ENCODE data around the gene MCM8. TPM values are rescaled to one million over a fixed set of nuclear protein-coding genes. Genes with fewer than 3 reads are reported as not detected.

The MCM8 gene
- polyA plus RNA-seq, 1 donor (not counting 4 experiments of a cell fraction or from before 2014, with no cell fraction given) = 7.0 TPM

GRCh38 chr20:5908981-5909380, 41.5 kb upstream of the MCM8 start:
- Histone ChIP-seq H3K9me1 (ENCODE audit: control insufficient read depth, extremely low read depth, insufficient read depth, low read length) (no peaks in the 10 kb centered on the region), H3K4me1 (ENCODE audit: control insufficient read depth, extremely low read depth, insufficient read depth, low read length) (peaks cover 4% of the 10 kb centered on the region), H3K4me3 (ENCODE audit: control insufficient read depth in 2 of 3, extremely low read depth in 1 of 3, insufficient read depth in 2 of 3, low read depth in 1 of 3, low read length in 3 of 3) (no peak overlapping the region), H4K20me1 (ENCODE audit: control insufficient read depth, extremely low read depth, insufficient read depth, low read length) (no peaks in the 10 kb centered on the region), H3K79me2 (ENCODE audit: control insufficient read depth, insufficient read depth, low read length) (no peaks in the 10 kb centered on the region), H3K9ac (ENCODE audit: control insufficient read depth, extremely low read depth, insufficient read depth, low read length) (no peak overlapping the region), H3K27ac (ENCODE audit: control insufficient read depth, insufficient read depth, low read length) (no peak overlapping the region), H3K9me3 (ENCODE audit: control insufficient read depth, low read depth, low read length) (no peaks in the 10 kb centered on the region), H3K4me2 (ENCODE audit: control insufficient read depth, extremely low read depth, insufficient read depth, low read depth, low read length) (no peak overlapping the region), H2AFZ (ENCODE audit: control insufficient read depth, low read length) (no peak overlapping the region), H3K27me3 (ENCODE audit: control insufficient read depth, extremely low read depth, insufficient read depth, low read length) (peaks cover 7% of the 10 kb centered on the region), H3K36me3 (ENCODE audit: control insufficient read depth in 2 of 2, extremely low read depth in 1 of 2, insufficient read depth in 2 of 2, low read length in 2 of 2) (no peaks in the 10 kb centered on the region)
- DNase-seq (ENCODE audit: low read depth, low spot score) (no peak), FAIRE-seq (no peak)
- no peak for TF ChIP-seq EZH2 (IDR thresholded peaks at IDR 0.05; ENCODE audit: low read length)
- no peak for TF ChIP-seq CTCF (optimal IDR thresholded peaks at IDR 0.05 in 1 of 3, IDR thresholded peaks at IDR 0.05 in 1 of 3, conservative IDR thresholded peaks at IDR 0.05 in 1 of 3; ENCODE audit: extremely low read depth in 1 of 3, insufficient read depth in 2 of 3, low read length in 3 of 3)
- dilution Hi-C loops (cut with MboI; ENCODE audit: extremely low pct_ligation_motif_present, low sequenced_read_pairs) = no loop called here

GRCh38 chr20:5910186-5910585, 40.3 kb upstream of the MCM8 start:
- Histone ChIP-seq H3K36me3 (ENCODE audit: control insufficient read depth in 2 of 2, extremely low read depth in 1 of 2, insufficient read depth in 2 of 2, low read length in 2 of 2) (no peaks in the 10 kb centered on the region), H3K4me1 (ENCODE audit: control insufficient read depth, extremely low read depth, insufficient read depth, low read length) (peaks cover 4% of the 10 kb centered on the region), H3K79me2 (ENCODE audit: control insufficient read depth, insufficient read depth, low read length) (no peaks in the 10 kb centered on the region), H3K27me3 (ENCODE audit: control insufficient read depth, extremely low read depth, insufficient read depth, low read length) (peaks cover 7% of the 10 kb centered on the region), H3K27ac (ENCODE audit: control insufficient read depth, insufficient read depth, low read length) (no peak overlapping the region), H3K9me3 (ENCODE audit: control insufficient read depth, low read depth, low read length) (no peaks in the 10 kb centered on the region), H3K4me2 (ENCODE audit: control insufficient read depth, extremely low read depth, insufficient read depth, low read depth, low read length) (no peak overlapping the region), H3K9me1 (ENCODE audit: control insufficient read depth, extremely low read depth, insufficient read depth, low read length) (no peaks in the 10 kb centered on the region), H4K20me1 (ENCODE audit: control insufficient read depth, extremely low read depth, insufficient read depth, low read length) (no peaks in the 10 kb centered on the region), H2AFZ (ENCODE audit: control insufficient read depth, low read length) (no peak overlapping the region), H3K9ac (ENCODE audit: control insufficient read depth, extremely low read depth, insufficient read depth, low read length) (no peak overlapping the region), H3K4me3 (ENCODE audit: control insufficient read depth in 2 of 3, extremely low read depth in 1 of 3, insufficient read depth in 2 of 3, low read depth in 1 of 3, low read length in 3 of 3) (no peak overlapping the region)
- no peak for DNase-seq (ENCODE audit: low read depth, low spot score)
- no peak for FAIRE-seq
- dilution Hi-C loops (cut with MboI; ENCODE audit: extremely low pct_ligation_motif_present, low sequenced_read_pairs) = no loop called here
- no peak for TF ChIP-seq EZH2 (IDR thresholded peaks at IDR 0.05; ENCODE audit: low read length)
- no peak for TF ChIP-seq CTCF (optimal IDR thresholded peaks at IDR 0.05 in 1 of 3, IDR thresholded peaks at IDR 0.05 in 1 of 3, conservative IDR thresholded peaks at IDR 0.05 in 1 of 3; ENCODE audit: extremely low read depth in 1 of 3, insufficient read depth in 2 of 3, low read length in 3 of 3)
